Measurements from ENCODE around the gene ERC1.

- TF ChIP-seq CTCF (IDR thresholded peaks at IDR 0.05) (no peak), POLR2AphosphoS5 (IDR thresholded peaks at IDR 0.05) (no peak)
These were observed 31.3 kb downstream of the ERC1 start for GRCh38 chr12:1022032-1022970.
